Activated B cell treated with CpG ODN at 0.5 μM for 24 hours (primary cell): ENCODE measurements around the gene SFXN2. TPM values are rescaled to one million over a fixed set of nuclear protein-coding genes. Genes with fewer than 3 reads are reported as not detected.
"Not testable (repeated sequence)": the region's sequence is repeated elsewhere in the genome, so short reads cannot be mapped to it uniquely, and the experiment has no call there.

Source experiments
- ATAC-seq: fragments of 200-7000 bp; cut with Tn5 transposase; one replicate; pipeline ENCODE4 v1.10.0; 2021; ENCODE audit warnings: low read depth, mild to moderate bottlenecking, moderate library complexity
- CTCF ChIA-PET: fragments of 350-600 bp; sonication (Branson Sonifier 250); formaldehyde crosslinking; loops from one replicate; lab custom pipeline; 2021; ENCODE audit warnings: antibody characterized with exemption; lab: Charles Lee
- POLR2A ChIA-PET: fragments of 350-600 bp; sonication (Branson Sonifier 250); formaldehyde crosslinking; loops from one replicate; lab custom pipeline; 2021; ENCODE audit warnings: antibody characterized with exemption; lab: Charles Lee
- DNase-seq: peaks from one replicate; pipeline ENCODE4 v3.0.0; 2022
- H3K27ac Mint-ChIP-seq: one replicate; pipeline ENCODE4 v1.8.0; 2020; ENCODE audit warnings: mixed read lengths
- H3K27me3 Mint-ChIP-seq: one replicate; pipeline ENCODE4 v1.8.0; 2021; ENCODE audit warnings: mixed read lengths
- H3K36me3 Mint-ChIP-seq: one replicate; pipeline ENCODE4 v1.8.0; 2021; ENCODE audit warnings: low read depth, mixed read lengths
- H3K4me1 Mint-ChIP-seq: one replicate; pipeline ENCODE4 v1.8.0; 2021; ENCODE audit warnings: mixed read lengths
- H3K4me3 Mint-ChIP-seq: one replicate; pipeline ENCODE4 v1.8.0; 2020; ENCODE audit warnings: mild to moderate bottlenecking, mixed read lengths
- H3K9me3 Mint-ChIP-seq: one replicate; pipeline ENCODE4 v1.8.0; 2020; ENCODE audit warnings: mixed read lengths
- intact Hi-C: fragments of 100-400 bp; cut with micrococcal nuclease; formaldehyde crosslinking; loops from one replicate; pipeline ENCODE4 v1.15.1; 2024
- total RNA-seq: library from RNA; stranded (reverse); gene quantifications from 2 replicates; pipeline ENCODE4 v1.2.3, GENCODE V29; 2022
- TF ChIP-seq, protein P1 (sequence below): fragments of 200-600 bp; IDR thresholded peaks from one replicate; pipeline ENCODE4 v1.8.0; 2022; ENCODE audit warnings: antibody characterized with exemption, mild to moderate bottlenecking

The SFXN2 gene, protein sequence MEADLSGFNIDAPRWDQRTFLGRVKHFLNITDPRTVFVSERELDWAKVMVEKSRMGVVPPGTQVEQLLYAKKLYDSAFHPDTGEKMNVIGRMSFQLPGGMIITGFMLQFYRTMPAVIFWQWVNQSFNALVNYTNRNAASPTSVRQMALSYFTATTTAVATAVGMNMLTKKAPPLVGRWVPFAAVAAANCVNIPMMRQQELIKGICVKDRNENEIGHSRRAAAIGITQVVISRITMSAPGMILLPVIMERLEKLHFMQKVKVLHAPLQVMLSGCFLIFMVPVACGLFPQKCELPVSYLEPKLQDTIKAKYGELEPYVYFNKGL
- 22.1 and 28.9 TPM in 2 replicates for total RNA-seq

DNA sequence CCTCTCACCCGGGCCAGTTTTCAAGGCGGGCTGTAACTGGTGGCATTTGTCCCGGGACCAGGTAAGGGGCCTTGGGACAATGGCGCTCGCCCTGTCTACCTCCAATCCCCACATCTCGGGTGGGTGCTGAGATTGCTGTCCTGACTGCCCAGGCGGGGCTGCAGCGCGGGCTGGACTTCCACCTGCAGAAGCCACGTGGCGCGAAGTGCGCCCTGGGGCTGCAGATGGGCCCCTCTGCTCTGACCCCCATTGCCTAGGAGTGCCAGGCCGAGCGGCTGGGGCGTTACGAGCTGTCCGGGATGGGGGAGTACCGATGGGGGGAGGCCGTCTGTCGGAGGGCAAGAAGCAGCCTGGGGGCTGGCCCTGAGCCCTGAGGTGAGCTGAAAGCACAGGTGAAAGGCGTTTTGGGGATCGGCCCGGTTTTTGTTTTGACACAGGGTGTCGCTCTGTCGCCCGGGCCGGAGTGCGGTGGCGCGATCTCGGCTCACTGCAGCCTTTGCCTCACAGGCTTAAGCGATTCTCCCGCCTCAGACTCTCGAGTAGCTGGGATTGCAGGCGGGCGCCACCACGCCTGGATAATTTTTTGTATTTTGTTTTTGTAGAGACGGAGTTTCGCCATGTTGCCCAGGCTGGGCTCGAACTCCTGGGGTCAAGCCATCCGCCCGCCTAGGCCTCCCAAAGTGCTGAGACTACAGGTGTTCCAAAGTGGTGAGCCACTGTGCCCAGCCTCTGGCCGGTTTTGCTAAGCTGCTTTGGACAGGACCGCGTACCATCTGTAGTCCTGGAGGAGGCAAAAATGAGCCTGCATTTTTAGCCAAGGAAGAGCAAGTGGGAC is at the start of gene SFXN2:
TSS of gene SFXN2 (plus strand) at position 16 of the 835 bp plus-strand sequence. CDS start 12,001 bp downstream, outside the sequence.
- DNase-seq (no peak), ATAC-seq (peak; percentile 7)
- Mint-ChIP-seq H3K4me3 (peak within 1 kb of the TSS; percentile 95), H3K36me3 (peaks cover 25% of the 10 kb centered on the region), H3K27ac (peak within 1 kb of the TSS; percentile 92), H3K27me3 (no peaks in the 10 kb centered on the region), H3K4me1 (peaks cover 44% of the 10 kb centered on the region), H3K9me3 (no peaks in the 10 kb centered on the region)
- ChIA-PET POLR2A (interaction anchor here (0.6 to 5.9 kb wide), 16 partner anchors 29 to 1808 kb away, joined by 3 to 137 read pairs (median 7); partner anchors contain the start of genes CNNM2, NFKB2, NT5C2 and OGA), CTCF (interaction anchor here (0.7 to 2.7 kb wide), 8 partner anchors 29 to 364 kb away, joined by 3 to 7 read pairs (median 5); partner anchors contain the start of genes SUFU, TRIM8 and WBP1L)
- intact Hi-C loops, result loop anchor here (1.0 to 5.0 kb wide), 9 partner anchors 28 to 652 kb away; partner anchors contain the start of genes ACTR1A, BORCS7, CNNM2 and NT5C2
- TF ChIP-seq, protein P1, sequence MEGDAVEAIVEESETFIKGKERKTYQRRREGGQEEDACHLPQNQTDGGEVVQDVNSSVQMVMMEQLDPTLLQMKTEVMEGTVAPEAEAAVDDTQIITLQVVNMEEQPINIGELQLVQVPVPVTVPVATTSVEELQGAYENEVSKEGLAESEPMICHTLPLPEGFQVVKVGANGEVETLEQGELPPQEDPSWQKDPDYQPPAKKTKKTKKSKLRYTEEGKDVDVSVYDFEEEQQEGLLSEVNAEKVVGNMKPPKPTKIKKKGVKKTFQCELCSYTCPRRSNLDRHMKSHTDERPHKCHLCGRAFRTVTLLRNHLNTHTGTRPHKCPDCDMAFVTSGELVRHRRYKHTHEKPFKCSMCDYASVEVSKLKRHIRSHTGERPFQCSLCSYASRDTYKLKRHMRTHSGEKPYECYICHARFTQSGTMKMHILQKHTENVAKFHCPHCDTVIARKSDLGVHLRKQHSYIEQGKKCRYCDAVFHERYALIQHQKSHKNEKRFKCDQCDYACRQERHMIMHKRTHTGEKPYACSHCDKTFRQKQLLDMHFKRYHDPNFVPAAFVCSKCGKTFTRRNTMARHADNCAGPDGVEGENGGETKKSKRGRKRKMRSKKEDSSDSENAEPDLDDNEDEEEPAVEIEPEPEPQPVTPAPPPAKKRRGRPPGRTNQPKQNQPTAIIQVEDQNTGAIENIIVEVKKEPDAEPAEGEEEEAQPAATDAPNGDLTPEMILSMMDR, result no peak

DNA sequence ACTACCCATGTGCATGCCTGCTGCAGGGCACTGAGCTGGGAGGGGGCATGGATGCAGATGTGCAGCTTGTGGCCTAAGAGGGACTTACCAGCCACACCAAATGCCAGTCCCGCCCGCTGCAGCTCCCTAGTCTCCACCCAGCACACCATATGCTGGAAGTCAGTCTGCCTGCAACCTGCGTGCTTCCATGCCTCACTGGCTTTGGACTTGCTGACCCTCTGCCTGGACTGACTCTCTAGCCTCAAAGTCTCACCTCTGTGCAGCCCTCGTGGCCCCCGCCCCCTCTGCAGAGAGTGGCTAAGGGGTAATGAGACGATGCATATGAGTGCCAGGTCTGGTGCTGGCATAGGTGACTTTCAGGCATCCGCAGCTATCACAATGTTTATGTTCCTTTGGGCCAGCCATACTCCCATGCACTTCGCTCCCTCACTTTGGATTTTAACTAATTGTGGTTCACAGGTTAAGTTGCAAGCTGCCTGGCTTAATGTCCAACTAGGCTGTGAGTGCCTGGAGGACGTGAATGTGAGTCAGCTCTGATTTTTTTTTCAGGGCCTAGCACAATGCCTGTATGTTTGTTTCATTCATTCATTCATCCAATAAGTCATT is 48.4 kb upstream of the SFXN2 start:
- H3K4me3 Mint-ChIP-seq, result no peak overlapping the region
- intact Hi-C loops, result no loop called here
- H3K9me3 Mint-ChIP-seq, result no peaks in the 10 kb centered on the region
- H3K4me1 Mint-ChIP-seq, result peaks cover 8% of the 10 kb centered on the region
- ChIA-PET CTCF (no interaction called here), POLR2A (interaction anchor here (0.6 to 1.8 kb wide), 4 partner anchors 14 to 21 kb away, joined by 3 to 8 read pairs (median 3); no protein-coding TSS in a partner anchor)
- H3K27me3 Mint-ChIP-seq, result no peaks in the 10 kb centered on the region
- TF ChIP-seq, protein P1, result no peak
- no peak overlapping the region for H3K27ac Mint-ChIP-seq
- no peaks in the 10 kb centered on the region for H3K36me3 Mint-ChIP-seq
- DNase-seq (no peak), ATAC-seq (no peak)

DNA sequence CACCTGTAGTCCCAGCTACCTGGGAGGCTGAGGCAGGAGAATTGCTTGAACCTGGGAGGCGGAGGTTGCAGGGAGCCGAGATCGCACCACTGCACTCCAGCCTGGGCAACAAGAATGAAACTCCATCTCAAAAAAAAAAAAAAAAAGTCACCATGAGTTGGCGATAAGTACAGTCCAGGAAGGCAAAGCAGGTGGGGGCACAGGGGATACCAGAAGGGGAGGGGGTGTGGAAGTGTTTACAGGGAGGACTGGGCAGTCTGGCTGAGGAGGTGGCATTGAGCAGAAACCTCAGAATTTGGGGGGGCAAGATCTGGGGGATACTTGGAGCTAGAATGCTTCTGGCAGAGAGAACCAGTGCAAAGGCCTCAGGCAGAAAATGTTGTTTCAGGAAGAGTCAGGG is 47.0 kb upstream of the SFXN2 start:
- H3K4me3 Mint-ChIP-seq, H3K4me1 Mint-ChIP-seq, DNase-seq, H3K36me3 Mint-ChIP-seq, CTCF ChIA-PET, ATAC-seq, H3K9me3 Mint-ChIP-seq, intact Hi-C loops, H3K27ac Mint-ChIP-seq, H3K27me3 Mint-ChIP-seq: not testable (repeated sequence)
- POLR2A ChIA-PET, result interaction anchor here (0.6 to 1.3 kb wide), 3 partner anchors 8 to 188 kb away, joined by 3 to 10 read pairs (median 4); no protein-coding TSS in a partner anchor

DNA sequence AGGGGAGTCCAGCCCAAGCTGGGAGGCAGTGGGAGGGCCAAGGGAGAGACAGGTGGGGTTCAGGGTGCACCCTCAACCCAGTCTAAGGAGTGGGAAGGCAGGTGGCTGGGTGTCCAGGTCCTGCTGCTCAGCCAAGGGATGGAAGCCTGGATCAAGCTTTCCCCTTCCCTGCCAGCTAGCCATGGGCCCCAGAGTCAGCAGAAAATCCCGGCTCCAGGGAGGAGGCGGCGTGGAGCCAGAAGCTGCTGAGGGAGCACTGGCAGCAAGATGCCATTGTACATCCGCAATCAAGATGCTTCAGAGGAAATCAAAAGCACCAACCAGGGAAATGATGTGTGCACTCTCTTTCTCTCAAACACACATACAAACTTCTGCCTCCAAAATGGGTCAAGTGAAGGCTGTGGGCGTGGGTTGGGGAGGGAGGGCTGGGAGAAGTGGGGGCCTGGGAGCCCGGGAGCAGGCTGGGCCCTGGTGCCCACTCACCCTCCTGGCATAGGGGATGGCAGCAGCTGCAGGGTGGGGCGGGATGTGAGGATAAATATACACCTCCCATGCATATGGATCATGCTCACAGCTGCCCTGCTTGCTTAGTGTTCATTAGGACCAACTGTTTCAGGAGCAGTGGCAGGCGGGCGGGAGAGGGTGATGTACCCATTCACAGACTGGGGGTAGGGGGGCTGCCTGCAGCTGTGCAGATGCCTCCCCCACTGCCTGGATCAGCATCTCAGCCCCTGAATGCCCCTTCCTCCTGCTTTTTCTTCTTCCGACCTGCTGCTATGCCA is 45.9 kb upstream of the SFXN2 start:
- POLR2A ChIA-PET, result interaction anchor here (0.6 kb wide), 1 partner anchor 33 kb away, joined by 9 read pairs; no protein-coding TSS in a partner anchor
- Mint-ChIP-seq H3K27ac (no peak overlapping the region), H3K36me3 (no peaks in the 10 kb centered on the region), H3K4me1 (peaks cover 8% of the 10 kb centered on the region), H3K4me3 (no peak overlapping the region), H3K27me3 (no peaks in the 10 kb centered on the region), H3K9me3 (no peaks in the 10 kb centered on the region)
- intact Hi-C loops, result no loop called here
- ATAC-seq, result no peak
- CTCF ChIA-PET, result no interaction called here
- TF ChIP-seq, protein P1, result no peak
- DNase-seq, result no peak
